Measurements from ENCODE around the gene NUP210. TPM values are rescaled to one million over a fixed set of nuclear protein-coding genes. Genes with fewer than 3 reads are reported as not detected.

NUP210 gene
- total and polyA plus RNA-seq, 3 donors from 2014 or later, result 26.2 to 44.0 (median 37.4) TPM

GRCh38 chr3:13372126-13372525 lies 48.0 kb downstream of the NUP210 start:
- H3K27ac ChIP-seq, result no peak overlapping the region
- 89 to 95% methylated on average over 3 to 4 of the region's 4 CpGs for WGBS, 2 donors
- DNase-seq, result no peak
- H3K4me1 ChIP-seq, result no peaks in the 10 kb centered on the region
- no peaks in the 10 kb centered on the region for H3K36me3 ChIP-seq (ENCODE audit: low read depth, missing control alignments)
- TF ChIP-seq CTCF (IDR thresholded peaks at IDR 0.05) (no peak), POLR2A (IDR thresholded peaks at IDR 0.05) (no peak)
- no peaks in the 10 kb centered on the region for H3K9me3 ChIP-seq
- H3K4me3 ChIP-seq, result no peak overlapping the region
- no peaks in the 10 kb centered on the region for H3K27me3 ChIP-seq
- intact Hi-C loops (cut with DNase I; ENCODE audit: low total_unique reads), result no loop called here

- Histone ChIP-seq H3K4me3 (no peak overlapping the region), H3K36me3 (ENCODE audit: low read depth, missing control alignments) (no peaks in the 10 kb centered on the region), H3K27me3 (no peaks in the 10 kb centered on the region), H3K4me1 (no peaks in the 10 kb centered on the region), H3K27ac (no peak overlapping the region), H3K9me3 (no peaks in the 10 kb centered on the region)
- TF ChIP-seq CTCF (IDR thresholded peaks at IDR 0.05) (no peak), POLR2A (IDR thresholded peaks at IDR 0.05) (no peak)
- DNase-seq, result no peak
- intact Hi-C loops (cut with DNase I; ENCODE audit: low total_unique reads), result no loop called here
- WGBS, 2 donors, result 89 to 94% methylated on average over 14 to 17 of the region's 17 CpGs
Measured at GRCh38 chr3:13371100-13372075, 48.7 kb downstream of the NUP210 start.

GRCh38 chr3:13370609-13371008 lies 49.5 kb downstream of the NUP210 start:
- Histone ChIP-seq H3K4me1 (no peaks in the 10 kb centered on the region), H3K27me3 (no peaks in the 10 kb centered on the region), H3K27ac (no peak overlapping the region), H3K4me3 (no peak overlapping the region), H3K36me3 (ENCODE audit: low read depth, missing control alignments) (no peaks in the 10 kb centered on the region), H3K9me3 (no peaks in the 10 kb centered on the region)
- TF ChIP-seq CTCF (IDR thresholded peaks at IDR 0.05), result no peak
- TF ChIP-seq POLR2A (IDR thresholded peaks at IDR 0.05), result no peak
- no peak for DNase-seq
- WGBS, 2 donors, result 72 to 77% methylated on average over 10 of the region's 10 CpGs
- intact Hi-C loops (cut with DNase I; ENCODE audit: low total_unique reads), result no loop called here

GRCh38 chr3:13370055-13370454 lies 50.1 kb downstream of the NUP210 start:
- Histone ChIP-seq H3K36me3 (ENCODE audit: low read depth, missing control alignments) (no peaks in the 10 kb centered on the region), H3K4me1 (no peaks in the 10 kb centered on the region), H3K9me3 (no peaks in the 10 kb centered on the region), H3K27ac (no peak overlapping the region), H3K27me3 (no peaks in the 10 kb centered on the region), H3K4me3 (no peak overlapping the region)
- TF ChIP-seq POLR2A (IDR thresholded peaks at IDR 0.05) (no peak), CTCF (IDR thresholded peaks at IDR 0.05) (no peak)
- WGBS, 2 donors, result 69 to 84% methylated on average over 3 of the region's 3 CpGs
- intact Hi-C loops (cut with DNase I; ENCODE audit: low total_unique reads), result no loop called here
- DNase-seq, result no peak

All from testis (tissue), 3 donors.